Smooth muscle cell (in vitro differentiated cells): Measurements from ENCODE around the gene TXK. TPM values are rescaled to one million over a fixed set of nuclear protein-coding genes. Genes with fewer than 3 reads are reported as not detected.

Experiments used
- DNase-seq: peaks from one replicate; lab custom pipeline; 2025; ENCODE audit not compliant: unreplicated experiment; lab: John Stamatoyannopoulos, UW
- H2AFZ ChIP-seq: fragments of 200-600 bp; sonication (generic); 2 replicates; pipeline ENCODE4 v1.6.0; 2016; ENCODE audit warnings: antibody characterized with exemption, low read depth, mild to moderate bottlenecking
- H3F3A ChIP-seq: fragments of 200-600 bp; sonication (generic); 2 replicates; pipeline ENCODE4 v1.6.0; 2017; ENCODE audit warnings: antibody characterized with exemption, low read depth
- H3K27ac ChIP-seq: fragments of 200-600 bp; sonication (generic); 2 replicates; pipeline ENCODE4 v1.5.1; 2016; ENCODE audit warnings: low read depth, mild to moderate bottlenecking
- H3K27me3 ChIP-seq: fragments of 200-600 bp; sonication (generic); 2 replicates; pipeline ENCODE4 v1.6.1; 2016; ENCODE audit warnings: low read depth, mild to moderate bottlenecking
- H3K36me3 ChIP-seq: fragments of 200-600 bp; sonication (generic); 2 replicates; pipeline ENCODE4 v1.5.1; 2016; ENCODE audit warnings: low read depth
- H3K4me1 ChIP-seq: fragments of 200-600 bp; sonication (generic); 2 replicates; pipeline ENCODE4 v1.5.1; 2016; ENCODE audit warnings: low read depth
- H3K4me2 ChIP-seq: fragments of 200-600 bp; sonication (generic); 2 replicates; pipeline ENCODE4 v1.6.0; 2016; ENCODE audit warnings: mild to moderate bottlenecking
- H3K4me3 ChIP-seq: fragments of 200-600 bp; sonication (generic); 2 replicates; pipeline ENCODE4 v1.5.1; 2016; ENCODE audit warnings: mild to moderate bottlenecking
- H3K79me2 ChIP-seq: fragments of 200-600 bp; sonication (generic); 2 replicates; pipeline ENCODE4 v1.6.0; 2016; ENCODE audit warnings: low read depth, mild to moderate bottlenecking
- H3K9ac ChIP-seq: fragments of 200-600 bp; sonication (generic); 2 replicates; pipeline ENCODE4 v1.6.0; 2016; ENCODE audit warnings: low read depth
- H3K9me3 ChIP-seq: fragments of 200-600 bp; sonication (generic); replicated peaks from 2 replicates; pipeline ENCODE4 v1.5.1; 2016; ENCODE audit warnings: low read depth
- H4K20me1 ChIP-seq: fragments of 200-600 bp; sonication (generic); 2 replicates; pipeline ENCODE4 v1.6.0; 2016; ENCODE audit warnings: low read depth
- CTCF ChIP-seq: fragments of 200-600 bp; sonication (generic); IDR thresholded peaks from 2 replicates; pipeline ENCODE4 v1.5.1; 2017; ENCODE audit warnings: borderline replicate concordance, mild to moderate bottlenecking, antibody characterized with exemption; ENCODE audit not compliant: insufficient read depth, poor library complexity, severe bottlenecking
- WGBS: methylation state at CpG from one replicate; pipeline ENCODE4 v1.1.7; 2016; ENCODE audit warnings: low lambda C conversion rate; 5-methylcytosine and 5-hydroxymethylcytosine counted together
- polyA plus RNA-seq: library from polyadenylated mRNA; unstranded; fragments of >200 nt; fragmentation: Nextera tagmentation; extraction: Ambion mirVana; gene quantifications from 2 replicates; pipeline ENCODE4 v1.2.1, GENCODE V29; 2016
- total RNA-seq: library from RNA; depleted of rRNA; stranded (reverse); fragments of >200 nt; gene quantifications from 2 replicates; pipeline ENCODE4 v1.2.3, GENCODE V29; 2014

TXK gene
- total and polyA plus RNA-seq, 2 experiments from 2014 or later: 0.09 TPM; not detected in 1

- TF ChIP-seq CTCF: no peak
- Histone ChIP-seq H3K4me1 (no peaks in the 10 kb centered on the region), H3K27ac (no peak overlapping the region), H3K9ac (no peak overlapping the region), H4K20me1 (no peaks in the 10 kb centered on the region), H3K9me3 (no peaks in the 10 kb centered on the region), H3K27me3 (no peaks in the 10 kb centered on the region), H2AFZ (no peak overlapping the region), H3K4me2 (no peak overlapping the region), H3F3A (no peaks in the 10 kb centered on the region), H3K79me2 (no peaks in the 10 kb centered on the region), H3K4me3 (no peak overlapping the region), H3K36me3 (no peaks in the 10 kb centered on the region)
- DNase-seq: no peak
These were observed 381 bp downstream of the TXK start for GRCh38 chr4:48133669-48134068.

GRCh38 chr4:48131736-48132135, 2.3 kb downstream of the TXK start:
- 83% methylated on average over 4 of the region's 4 CpGs for WGBS
- Histone ChIP-seq H3F3A (no peaks in the 10 kb centered on the region), H3K27ac (no peak overlapping the region), H3K9me3 (no peaks in the 10 kb centered on the region), H3K4me1 (peaks cover 12% of the 10 kb centered on the region), H3K4me3 (no peak overlapping the region), H3K9ac (no peak overlapping the region), H3K79me2 (no peaks in the 10 kb centered on the region), H2AFZ (no peak overlapping the region), H3K4me2 (no peak overlapping the region), H4K20me1 (no peaks in the 10 kb centered on the region), H3K36me3 (no peaks in the 10 kb centered on the region), H3K27me3 (no peaks in the 10 kb centered on the region)
- no peak for TF ChIP-seq CTCF
- DNase-seq: no peak

GRCh38 chr4:48130100-48130499, 4.0 kb downstream of the TXK start:
- 94% methylated on average over 7 of the region's 7 CpGs for WGBS
- peaks cover 12% of the 10 kb centered on the region for H3K4me1 ChIP-seq
- TF ChIP-seq CTCF: no peak

GRCh38 chr4:48129307-48130014, 4.6 kb downstream of the TXK start:
- no peak overlapping the region for H3K4me2 ChIP-seq
- no peak overlapping the region for H3K9ac ChIP-seq
- no peak overlapping the region for H3K4me3 ChIP-seq
- H3K4me1 ChIP-seq: peaks cover 12% of the 10 kb centered on the region
- 89% methylated on average over 9 of the region's 9 CpGs for WGBS
- no peaks in the 10 kb centered on the region for H4K20me1 ChIP-seq
- H3K9me3 ChIP-seq: no peaks in the 10 kb centered on the region
- DNase-seq: no peak
- no peaks in the 10 kb centered on the region for H3K79me2 ChIP-seq
- no peak overlapping the region for H2AFZ ChIP-seq
- H3F3A ChIP-seq: no peaks in the 10 kb centered on the region
- no peaks in the 10 kb centered on the region for H3K27me3 ChIP-seq
- no peak overlapping the region for H3K27ac ChIP-seq
- H3K36me3 ChIP-seq: no peaks in the 10 kb centered on the region
- no peak for TF ChIP-seq CTCF

More at GRCh38 chr4:48130100-48130499, 4.0 kb downstream of the TXK start:
- H3K27ac ChIP-seq: no peak overlapping the region
- DNase-seq: no peak
- H3F3A ChIP-seq: no peaks in the 10 kb centered on the region
- no peak overlapping the region for H2AFZ ChIP-seq
- no peaks in the 10 kb centered on the region for H3K36me3 ChIP-seq
- H3K4me3 ChIP-seq: no peak overlapping the region
- H3K9ac ChIP-seq: no peak overlapping the region
- H4K20me1 ChIP-seq: no peaks in the 10 kb centered on the region
- no peak overlapping the region for H3K4me2 ChIP-seq
- no peaks in the 10 kb centered on the region for H3K79me2 ChIP-seq
- no peaks in the 10 kb centered on the region for H3K9me3 ChIP-seq
- no peaks in the 10 kb centered on the region for H3K27me3 ChIP-seq
